ENCODE data around the gene POLR1A.
A peak's percentile ranks its signal among the peaks of the same experiment; 100 is the strongest.

The POLR1A gene

GRCh38 chr2:86094229-86094628 is 11.5 kb downstream of the POLR1A start:
- H3K27ac ChIP-seq: no peak overlapping the region

DNA sequence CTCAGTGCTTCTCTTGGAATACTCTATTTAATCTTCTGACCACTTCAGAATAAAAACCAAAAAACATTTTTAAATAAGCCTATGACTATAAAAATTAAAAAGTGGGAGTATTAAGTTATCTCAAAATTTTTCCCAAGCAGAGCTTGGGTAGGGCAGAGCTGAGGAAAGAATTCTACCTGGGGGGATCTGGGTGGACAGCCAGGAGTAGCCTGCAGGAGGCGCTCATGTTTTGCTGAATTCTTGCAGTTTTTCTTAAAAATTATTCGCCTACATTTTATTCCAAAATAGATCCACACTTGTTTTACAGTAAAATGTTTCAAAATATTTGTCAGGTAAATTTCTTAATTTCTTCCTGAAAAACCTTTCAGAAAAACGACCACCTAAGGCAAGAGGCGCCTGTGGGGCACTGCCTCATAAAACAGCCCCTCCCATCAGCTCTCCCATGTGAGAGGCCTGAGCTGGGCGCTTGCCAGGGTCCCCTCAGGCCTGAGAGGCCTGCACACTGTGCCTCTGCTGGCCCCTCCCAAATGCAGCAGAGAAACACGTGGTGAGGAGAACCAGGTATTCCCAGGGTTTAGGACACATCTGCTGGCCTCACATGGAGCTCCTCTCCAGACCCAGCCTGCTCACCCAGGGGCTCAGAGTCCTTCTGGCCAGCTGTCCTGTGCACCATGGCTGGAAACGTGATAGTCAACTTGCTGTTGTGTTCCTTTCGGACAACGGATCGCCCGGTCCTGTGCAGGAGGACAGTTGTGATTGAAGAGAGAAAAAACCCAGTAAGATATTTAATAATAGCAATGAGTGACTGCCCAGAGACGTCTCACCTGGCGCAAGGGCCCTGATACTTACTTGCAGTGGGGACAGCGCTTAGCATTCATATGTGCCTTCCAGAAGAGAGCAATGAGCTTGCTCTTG is 17.5 kb downstream of the POLR1A start:
- H3K27ac ChIP-seq: no peak overlapping the region
- TF ChIP-seq CTCF (IDR thresholded peaks at IDR 0.05) (peak; percentile 68), ZFX (IDR thresholded peaks at IDR 0.05; ENCODE audit: borderline replicate concordance) (no peak)

More at GRCh38 chr2:86094229-86094628, 11.5 kb downstream of the POLR1A start:
- TF ChIP-seq ZFX (IDR thresholded peaks at IDR 0.05; ENCODE audit: borderline replicate concordance) (no peak), CTCF (IDR thresholded peaks at IDR 0.05) (no peak)

DNA sequence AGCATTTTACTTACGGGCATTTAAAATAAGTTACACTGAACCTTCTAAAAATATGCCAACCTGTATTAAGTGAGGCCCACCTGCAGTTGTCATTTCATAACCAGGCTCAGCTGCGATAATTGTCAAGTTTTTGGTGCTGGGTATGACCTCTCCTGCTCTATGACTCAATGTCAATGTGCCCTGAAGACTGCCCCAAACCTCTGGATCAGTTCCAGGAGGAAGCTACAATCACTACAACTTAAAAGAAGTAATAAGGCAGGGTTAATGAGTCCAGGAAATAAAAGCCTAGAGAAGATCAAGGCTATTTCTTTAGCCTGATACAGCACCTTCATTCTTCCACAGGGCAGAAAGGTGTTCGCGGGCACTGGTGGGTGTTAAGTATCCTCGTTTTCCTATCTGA is 22.9 kb downstream of the POLR1A start:
- TF ChIP-seq ZFX (IDR thresholded peaks at IDR 0.05; ENCODE audit: borderline replicate concordance) (no peak), CTCF (IDR thresholded peaks at IDR 0.05) (no peak)

GRCh38 chr2:86081724-86082123 is 24.0 kb downstream of the POLR1A start:
- TF ChIP-seq ZFX (IDR thresholded peaks at IDR 0.05; ENCODE audit: borderline replicate concordance) (no peak), CTCF (IDR thresholded peaks at IDR 0.05) (no peak)
- H3K27ac ChIP-seq: no peak overlapping the region

More for the DNA sequence above, 22.9 kb downstream of the POLR1A start:
- no peak overlapping the region for H3K27ac ChIP-seq

- H3K27ac ChIP-seq: no peak overlapping the region
- peak; percentile 82 for TF ChIP-seq CTCF (IDR thresholded peaks at IDR 0.05)
- no peak for TF ChIP-seq ZFX (IDR thresholded peaks at IDR 0.05; ENCODE audit: borderline replicate concordance)
Measured at GRCh38 chr2:86079981-86080911, 25.4 kb downstream of the POLR1A start.

GRCh38 chr2:86078774-86079545 is 26.7 kb downstream of the POLR1A start:
- H3K27ac ChIP-seq: no peak overlapping the region

More at GRCh38 chr2:86078774-86079545, 26.7 kb downstream of the POLR1A start:
- TF ChIP-seq CTCF (IDR thresholded peaks at IDR 0.05): peak; percentile 35
- no peak for TF ChIP-seq ZFX (IDR thresholded peaks at IDR 0.05; ENCODE audit: borderline replicate concordance)

All from 22Rv1 (cell line).